Mucosa of rectum (tissue), 2 donors: ENCODE measurements around the gene TMEM18.

Experiments used
- H3K27ac ChIP-seq, 2 donors: one replicate each; pipeline ENCODE4 v1.7.0; 2013; ENCODE audit warnings: inconsistent platforms in 2 of 2, low read depth in 2 of 2, low read length in 2 of 2
- H3K27me3 ChIP-seq, 2 donors: one replicate each; pipeline ENCODE4 v1.7.0; 2013; ENCODE audit warnings: low read length in 2 of 2; ENCODE audit not compliant: control insufficient read depth in 2 of 2, insufficient read depth in 2 of 2
- H3K36me3 ChIP-seq, 2 donors: one replicate each; pipeline ENCODE4 v1.7.0; 2013; ENCODE audit warnings: low read length in 2 of 2; ENCODE audit not compliant: control insufficient read depth in 2 of 2, insufficient read depth in 2 of 2
- H3K4me1 ChIP-seq, 2 donors: one replicate each; pipeline ENCODE4 v1.7.0; 2013; ENCODE audit warnings: low read length in 2 of 2, mild to moderate bottlenecking in 1 of 2; ENCODE audit not compliant: control insufficient read depth in 2 of 2, insufficient read depth in 2 of 2
- H3K4me3 ChIP-seq, 2 donors: one replicate each; pipeline ENCODE4 v1.7.0; 2013; ENCODE audit warnings: low read length in 2 of 2
- H3K9ac ChIP-seq, 2 donors: one replicate each; pipeline ENCODE4 v1.7.0; 2013; ENCODE audit warnings: low read length in 2 of 2, low read depth in 1 of 2, mild to moderate bottlenecking in 1 of 2
- H3K9me3 ChIP-seq, 2 donors: one replicate each; pipeline ENCODE4 v1.7.0; 2013; ENCODE audit warnings: low read length in 2 of 2; ENCODE audit not compliant: control insufficient read depth in 2 of 2
- donor health status: healthy.
- donor health status: Normal muscosa, but diverticular disease.

The TMEM18 gene

GRCh38 chr2:682226-682625 lies 5.0 kb upstream of the TMEM18 start:
- no peak overlapping the region for H3K9ac ChIP-seq
- no peaks in the 10 kb centered on the region for H3K27me3 ChIP-seq
- no peaks in the 10 kb centered on the region for H3K36me3 ChIP-seq
- no peak overlapping the region for H3K27ac ChIP-seq
- peaks cover 4 to 9% of the 10 kb centered on the region in 2 donors for H3K9me3 ChIP-seq
- no peak overlapping the region for H3K4me3 ChIP-seq
- H3K4me1 ChIP-seq, result peaks cover 3 to 5% of the 10 kb centered on the region in 2 donors

- no peaks in the 10 kb centered on the region for H3K36me3 ChIP-seq
- H3K9ac ChIP-seq, result no peak overlapping the region
Measured at GRCh38 chr2:681312-681711, 4.1 kb upstream of the TMEM18 start.

GRCh38 chr2:680496-680895 lies 3.3 kb upstream of the TMEM18 start:
- H3K4me3 ChIP-seq, result no peak overlapping the region
- H3K9me3 ChIP-seq, result peaks cover 0 to 4% of the 10 kb centered on the region in 2 donors
- no peak overlapping the region for H3K9ac ChIP-seq
- H3K36me3 ChIP-seq, result peaks cover 0 to under 1% of the 10 kb centered on the region in 2 donors
- H3K27me3 ChIP-seq, result no peaks in the 10 kb centered on the region
- no peak overlapping the region for H3K27ac ChIP-seq
- peaks cover 5 to 12% of the 10 kb centered on the region in 2 donors for H3K4me1 ChIP-seq

More at GRCh38 chr2:681312-681711, 4.1 kb upstream of the TMEM18 start:
- Histone ChIP-seq H3K27ac (no peak overlapping the region), H3K9me3 (peaks cover 4 to 9% of the 10 kb centered on the region in 2 donors), H3K4me3 (no peak overlapping the region), H3K4me1 (peaks cover 3 to 5% of the 10 kb centered on the region in 2 donors), H3K27me3 (no peaks in the 10 kb centered on the region)

GRCh38 chr2:678964-679363 lies 1.8 kb upstream of the TMEM18 start:
- no peak overlapping the region for H3K9ac ChIP-seq
- no peaks in the 10 kb centered on the region for H3K27me3 ChIP-seq
- H3K27ac ChIP-seq, result no peak overlapping the region
- peaks cover 5 to 6% of the 10 kb centered on the region in 2 donors for H3K36me3 ChIP-seq
- H3K9me3 ChIP-seq, result peaks cover 0 to 3% of the 10 kb centered on the region in 2 donors
- peaks cover 5 to 12% of the 10 kb centered on the region in 2 donors for H3K4me1 ChIP-seq
- no peak overlapping the region for H3K4me3 ChIP-seq

GRCh38 chr2:677959-678550 lies 849 bp upstream of the TMEM18 start:
- H3K4me3 ChIP-seq, result peak overlapping the region; percentile 94 to 97
- no peaks in the 10 kb centered on the region for H3K9me3 ChIP-seq
- H3K4me1 ChIP-seq, result peaks cover 5 to 12% of the 10 kb centered on the region in 2 donors
- no peaks in the 10 kb centered on the region for H3K27me3 ChIP-seq
- H3K9ac ChIP-seq, result peak overlapping the region; percentile 97 to 100
- peak overlapping the region; percentile 99 to 100 for H3K27ac ChIP-seq
- H3K36me3 ChIP-seq, result peaks cover 5 to 10% of the 10 kb centered on the region in 2 donors

- Histone ChIP-seq H3K27ac (peak overlapping the region; percentile 99 to 100), H3K9ac (peak overlapping the region; percentile 32 to 67)
Measured at GRCh38 chr2:676647-677055, 555 bp downstream of the TMEM18 start.

GRCh38 chr2:675982-676646 lies 1.1 kb downstream of the TMEM18 start:
- H3K4me1 ChIP-seq, result peaks cover 5 to 12% of the 10 kb centered on the region in 2 donors
- H3K27ac ChIP-seq, result peak overlapping the region; percentile 5 to 82
- peaks cover 16 to 22% of the 10 kb centered on the region in 2 donors for H3K36me3 ChIP-seq
- peak overlapping the region; percentile 32 to 67 for H3K9ac ChIP-seq
- no peaks in the 10 kb centered on the region for H3K27me3 ChIP-seq
- peak overlapping the region; percentile 85 to 96 for H3K4me3 ChIP-seq
- no peaks in the 10 kb centered on the region for H3K9me3 ChIP-seq

More at GRCh38 chr2:676647-677055, 555 bp downstream of the TMEM18 start:
- Histone ChIP-seq H3K4me1 (peaks cover 5 to 12% of the 10 kb centered on the region in 2 donors), H3K4me3 (peak overlapping the region; percentile 85 to 96), H3K27me3 (no peaks in the 10 kb centered on the region), H3K36me3 (peaks cover 16 to 22% of the 10 kb centered on the region in 2 donors), H3K9me3 (no peaks in the 10 kb centered on the region)

- H3K27ac ChIP-seq, result no peak overlapping the region
- H3K4me1 ChIP-seq, result peaks cover 5 to 12% of the 10 kb centered on the region in 2 donors
- no peak overlapping the region for H3K4me3 ChIP-seq
- H3K9me3 ChIP-seq, result no peaks in the 10 kb centered on the region
- no peaks in the 10 kb centered on the region for H3K27me3 ChIP-seq
- H3K36me3 ChIP-seq, result peaks cover 19 to 24% of the 10 kb centered on the region in 2 donors
- no peak overlapping the region for H3K9ac ChIP-seq
Measured at GRCh38 chr2:675460-675859, 1.7 kb downstream of the TMEM18 start.

- H3K9me3 ChIP-seq, result no peaks in the 10 kb centered on the region
- no peak overlapping the region for H3K9ac ChIP-seq
- H3K27me3 ChIP-seq, result no peaks in the 10 kb centered on the region
- H3K36me3 ChIP-seq, result peaks cover 20 to 28% of the 10 kb centered on the region in 2 donors
- no peak overlapping the region for H3K27ac ChIP-seq
- peaks cover 5 to 12% of the 10 kb centered on the region in 2 donors for H3K4me1 ChIP-seq
- H3K4me3 ChIP-seq, result no peak overlapping the region
Measured at GRCh38 chr2:675051-675450, 2.2 kb downstream of the TMEM18 start.

- Histone ChIP-seq H3K27me3 (no peaks in the 10 kb centered on the region), H3K36me3 (peaks cover 25 to 32% of the 10 kb centered on the region in 2 donors), H3K4me1 (peaks cover 5 to 12% of the 10 kb centered on the region in 2 donors), H3K9ac (no peak overlapping the region), H3K4me3 (no peak overlapping the region), H3K9me3 (no peaks in the 10 kb centered on the region), H3K27ac (no peak overlapping the region)
Measured at GRCh38 chr2:674321-674985, 2.8 kb downstream of the TMEM18 start.
